ENCODE results near the gene SLC9A9.

GRCh38 chr3:143366672-143367071, 481.6 kb downstream of the SLC9A9 start:
- TF ChIP-seq CTCF (IDR thresholded peaks at IDR 0.05) (no peak), POLR2AphosphoS5 (IDR thresholded peaks at IDR 0.05) (no peak)
